Heart right ventricle (tissue), 16 donors: ENCODE measurements around the gene GTF2F2. TPM values are rescaled to one million over a fixed set of nuclear protein-coding genes. Genes with fewer than 3 reads are reported as not detected.

Experiments
- ATAC-seq, 8 donors: fragments of 200-7000 bp; cut with Tn5 transposase; one replicate each; pipeline ENCODE4 v1.9.1; 2020; ENCODE audit warnings: mild to moderate bottlenecking in 8 of 8, moderate library complexity in 8 of 8, moderate number of reproducible peaks in 1 of 8
- DNase-seq, 2 donors: peaks; one replicate each; pipeline ENCODE4 v3.0.0-alpha.2; 2020
- H3K27ac ChIP-seq, 10 donors: fragments of 200-600 bp; sonication (generic) in 2 of 10; one replicate each; pipeline versions ENCODE4 v1.5.0 to v1.8.0; 2020 to 2022; ENCODE audit warnings: mild to moderate bottlenecking in 3 of 10
- H3K27me3 ChIP-seq, 7 donors: fragments of 200-600 bp; one replicate each; pipeline ENCODE4 v1.8.0; 2021 to 2022; ENCODE audit warnings: mild to moderate bottlenecking in 2 of 7
- H3K36me3 ChIP-seq, 9 donors: fragments of 200-600 bp; sonication (generic) in 1 of 9; one replicate each; pipeline versions ENCODE4 v1.5.0 to v1.8.0; 2020 to 2022; ENCODE audit warnings: mild to moderate bottlenecking in 2 of 9
- H3K4me1 ChIP-seq, 9 donors: fragments of 200-600 bp; sonication (generic) in 1 of 9; one replicate each; pipeline versions ENCODE4 v1.5.0 to v1.8.0; 2020 to 2022; ENCODE audit warnings: mild to moderate bottlenecking in 4 of 9
- H3K4me3 ChIP-seq, 10 donors: fragments of 200-600 bp; sonication (generic) in 2 of 10; one replicate each; pipeline versions ENCODE4 v1.5.0 to v1.8.0; 2020 to 2022; ENCODE audit warnings: mild to moderate bottlenecking in 7 of 10, moderate library complexity in 2 of 10
- H3K9me3 ChIP-seq, 11 donors: fragments of 200-600 bp in 10 of 11; sonication (generic) in 2 of 11; one replicate each; pipeline versions ENCODE4 v1.5.0 to v1.8.0; 2013 to 2022; ENCODE audit warnings: mild to moderate bottlenecking in 2 of 11, control low read depth in 1 of 11, moderate library complexity in 1 of 11
- CTCF ChIP-seq, 9 donors: fragments of 200-600 bp; sonication (generic) in 2 of 9; IDR thresholded peaks; one replicate each; pipeline versions ENCODE4 v1.5.0 to v1.8.0; 2021 to 2022; ENCODE audit warnings: antibody characterized with exemption in 9 of 9, mild to moderate bottlenecking in 5 of 9, moderate library complexity in 1 of 9
- WGBS, 2 donors: extraction: QIAGEN DNeasy Blood & Tissue Kit; methylation state at CpG; one replicate each; pipeline ENCODE4 v1.1.7; 2013; ENCODE audit warnings: inconsistent platforms in 1 of 2; 5-methylcytosine and 5-hydroxymethylcytosine counted together
- intact Hi-C, 10 donors: fragments of 100-400 bp; cut with DNase I; formaldehyde crosslinking; loops; one replicate each; pipeline versions ENCODE4 v1.11.1 to v1.14.2; 2022
- polyA plus RNA-seq, 2 donors: library from polyadenylated mRNA; stranded (reverse); fragments of 200-250 nt; gene quantifications; one replicate each; pipeline ENCODE4 v1.2.3, GENCODE V29; 2013
- total RNA-seq, 10 donors: library from RNA; stranded (reverse); fragmentation: NEBNext Ultra II Directional in 3 of 10; extraction: Animal tissue kit (Norgen Biotek cat#: 25700) in 3 of 10; gene quantifications; one replicate each; pipeline versions ENCODE4 v1.2.1 to v1.2.4, GENCODE V29; 2021 to 2023
- donor health status: Arrhythmogenic right ventricular cardiomyopathy.
- donor health status: ischemic (EF 13 %, LVEDD 7.1; RV severe dilation, severe dysfunction).
- donor health status: healthy with polysubstance abuse.
- donor health status: DM: no; HTN: yes; CAD: no.
- donor health status: DM: no; HTN: no; CAD: no.
- donor health status: ischemic (EF 25% LVEDD 6.9; RV normal size, moderate dysfunction).
- donor health status: ischemic (EF 25% LVEDD 5.7; RV mildly dilated, moderate dysfunction).
- donor health status: healthy.
- donor health status: DM: yes; HTN: yes; CAD: no.
- donor health status: Ischemic cardiomyopathy.
- donor health status: ischemic (EF 35%, LVEDD 5.7; RV mildly dilated, moderate dysfunction).
- donor health status: nonischemic (EF 11% LVEDD 7.7; RV severe dilation, severe dysfunction).
- donor health status: DM: yes; HTN: yes; CAD: no.
- donor health status: PGD.
- donor health status: ischemic (EF 29% LVEDD 5.4; RV normal size, mild dysfunction).
- donor health status: nonischemic (EF 23%, LVEDD 6.1; RV moderate dilation, normal function).

The GTF2F2 gene
- total and polyA plus RNA-seq, 12 donors = 15.8 to 24.9 (median 21.5) TPM

GRCh38 chr13:45168555-45168930 is 48.2 kb downstream of the GTF2F2 start:
- Histone ChIP-seq H3K9me3 (no peaks in the 10 kb centered on the region), H3K4me1 (peaks cover 0 to 7% (median 0%) of the 10 kb centered on the region in 9 donors), H3K4me3 (no peak overlapping the region), H3K36me3 (peaks cover 0 to 16% (median 0%) of the 10 kb centered on the region in 9 donors), H3K27me3 (no peaks in the 10 kb centered on the region), H3K27ac (no peak overlapping the region)
- intact Hi-C loops = no loop called here
- no peak for TF ChIP-seq CTCF (IDR thresholded peaks at IDR 0.05)
- WGBS, 2 donors = 70 to 76% methylated on average over 2 of the region's 2 CpGs
- no peak for DNase-seq
- peak in 1 of 8 donors; percentile 44 for ATAC-seq

- no peak for DNase-seq
- ATAC-seq = no peak
- intact Hi-C loops = no loop called here
These were observed 54.2 kb downstream of the GTF2F2 start for GRCh38 chr13:45174478-45174877.

GRCh38 chr13:45178349-45179162 is 58.2 kb downstream of the GTF2F2 start:
- Histone ChIP-seq H3K36me3 (peaks cover 0 to 13% (median 0%) of the 10 kb centered on the region in 9 donors), H3K4me1 (peaks cover 0 to 10% (median 0%) of the 10 kb centered on the region in 9 donors), H3K4me3 (no peak overlapping the region), H3K27me3 (no peaks in the 10 kb centered on the region), H3K27ac (no peak overlapping the region), H3K9me3 (no peaks in the 10 kb centered on the region)
- ATAC-seq (peak in 5 of 8 donors; percentile 39 to 53 (median 49)), DNase-seq (peak in 1 of 2 donors; percentile 9)
- TF ChIP-seq CTCF (IDR thresholded peaks at IDR 0.05) = no peak
- WGBS, 2 donors = 69 to 74% methylated on average over 3 of the region's 3 CpGs
- intact Hi-C loops = no loop called here

More at GRCh38 chr13:45174478-45174877, 54.2 kb downstream of the GTF2F2 start:
- Histone ChIP-seq H3K27me3 (no peaks in the 10 kb centered on the region), H3K4me1 (peaks cover 0 to 9% (median 0%) of the 10 kb centered on the region in 9 donors), H3K36me3 (peaks cover 0 to 15% (median 0%) of the 10 kb centered on the region in 9 donors), H3K27ac (no peak overlapping the region), H3K4me3 (no peak overlapping the region), H3K9me3 (no peaks in the 10 kb centered on the region)
- TF ChIP-seq CTCF (IDR thresholded peaks at IDR 0.05) = no peak

GRCh38 chr13:45179428-45179827 is 59.1 kb downstream of the GTF2F2 start:
- Histone ChIP-seq H3K36me3 (peaks cover 0 to 15% (median 0%) of the 10 kb centered on the region in 9 donors), H3K27me3 (no peaks in the 10 kb centered on the region), H3K9me3 (no peaks in the 10 kb centered on the region), H3K4me1 (peaks cover 0 to 10% (median 0%) of the 10 kb centered on the region in 9 donors), H3K27ac (no peak overlapping the region), H3K4me3 (no peak overlapping the region)
- DNase-seq (no peak), ATAC-seq (no peak)
- intact Hi-C loops = no loop called here
- no peak for TF ChIP-seq CTCF (IDR thresholded peaks at IDR 0.05)
